Caco-2 (cell line): ENCODE results near the gene CORO2A. TPM values are rescaled to one million over a fixed set of nuclear protein-coding genes. Genes with fewer than 3 reads are reported as not detected.

ENCODE experiments used
- BruUV-seq: library from RNA; stranded (reverse); fragments of 400-500 nt; replicated peaks from 2 replicates; lab custom pipeline; 2021; lab: Mats Ljungman, UMichigan
- CTCF ChIA-PET: fragments of 300-600 bp; sonication (Branson Sonifier 250); formaldehyde crosslinking; loops from one replicate; lab custom pipeline; 2022; ENCODE audit warnings: antibody characterized with exemption; lab: Charles Lee
- POLR2A ChIA-PET: fragments of 300-600 bp; sonication (Branson Sonifier 250); formaldehyde crosslinking; loops from one replicate; lab custom pipeline; 2022; ENCODE audit warnings: antibody characterized with exemption; lab: Charles Lee
- DNase-seq, 2 experiments: peaks; one replicate each; pipeline versions ENCODE4 v3.0.0 to v3.0.0-alpha.2; 2020 to 2022
- H3K27me3 ChIP-seq: replicated peaks from 2 replicates; pipeline ENCODE4 v1.6.0; 2011; ENCODE audit warnings: low read length; ENCODE audit not compliant: control insufficient read depth, insufficient read depth
- H3K36me3 ChIP-seq: 2 replicates; pipeline ENCODE4 v1.5.1; 2011; ENCODE audit warnings: low read length; ENCODE audit not compliant: control insufficient read depth, insufficient read depth
- H3K4me1 ChIP-seq: fragments of 250-450 bp; sonication (Bioruptor Pico); 2 replicates; pipeline ENCODE4 v1.5.1; 2020; ENCODE audit warnings: mild to moderate bottlenecking
- H3K4me3 ChIP-seq: 2 replicates; pipeline ENCODE4 v1.5.1; 2011; ENCODE audit warnings: low read depth, mild to moderate bottlenecking, control low read depth, low read length
- H3K9me3 ChIP-seq: fragments of 250-450 bp; sonication (Bioruptor Pico); 2 replicates; pipeline ENCODE4 v1.5.1; 2020; ENCODE audit warnings: mild to moderate bottlenecking, moderate library complexity
- H3K27ac Mint-ChIP-seq: one replicate; pipeline ENCODE4 v1.8.0; 2022; ENCODE audit warnings: mixed read lengths; ENCODE audit not compliant: unreplicated experiment
- H3K27me3 Mint-ChIP-seq: one replicate; pipeline ENCODE4 v1.8.0; 2022; ENCODE audit warnings: mixed read lengths; ENCODE audit not compliant: insufficient read depth, unreplicated experiment
- H3K36me3 Mint-ChIP-seq: one replicate; pipeline ENCODE4 v1.8.0; 2022; ENCODE audit warnings: mild to moderate bottlenecking, mixed read lengths; ENCODE audit not compliant: insufficient read depth, unreplicated experiment
- H3K4me1 Mint-ChIP-seq: one replicate; pipeline ENCODE4 v1.8.0; 2022; ENCODE audit warnings: low read depth, mixed read lengths; ENCODE audit not compliant: unreplicated experiment
- H3K4me3 Mint-ChIP-seq: one replicate; pipeline ENCODE4 v1.8.0; 2022; ENCODE audit warnings: mild to moderate bottlenecking, moderate library complexity, mixed read lengths; ENCODE audit not compliant: unreplicated experiment
- H3K9me3 Mint-ChIP-seq: one replicate; pipeline ENCODE4 v1.8.0; 2022; ENCODE audit warnings: mixed read lengths; ENCODE audit not compliant: unreplicated experiment
- intact Hi-C: fragments of 100-400 bp; cut with micrococcal nuclease; formaldehyde crosslinking; loops from one replicate; pipeline ENCODE4 v1.10.0; 2022; ENCODE audit not compliant: unreplicated experiment
- total RNA-seq: library from RNA; stranded (reverse); gene quantifications from 2 replicates; pipeline ENCODE4 v1.2.3, GENCODE V29; 2022
- TF ChIP-seq, protein P1 (sequence below), 2 experiments: fragments of 200-600 bp in 1 of 2; IDR thresholded peaks; 1 replicate in 1 of 2; 2 replicates in 1 of 2; pipeline versions ENCODE4 v1.5.1 to v1.8.0; 2011 to 2022; ENCODE audit warnings: antibody characterized with exemption in 1 of 2, control low read depth in 1 of 2, inconsistent platforms in 1 of 2, low read depth in 1 of 2, low read length in 1 of 2, mild to moderate bottlenecking in 1 of 2, moderate library complexity in 1 of 2; ENCODE audit not compliant: insufficient read depth in 1 of 2, severe bottlenecking in 1 of 2, unreplicated experiment in 1 of 2

The CORO2A gene
- total RNA-seq, 1 experiment from 2014 or later, result 18.9 TPM

DNA sequence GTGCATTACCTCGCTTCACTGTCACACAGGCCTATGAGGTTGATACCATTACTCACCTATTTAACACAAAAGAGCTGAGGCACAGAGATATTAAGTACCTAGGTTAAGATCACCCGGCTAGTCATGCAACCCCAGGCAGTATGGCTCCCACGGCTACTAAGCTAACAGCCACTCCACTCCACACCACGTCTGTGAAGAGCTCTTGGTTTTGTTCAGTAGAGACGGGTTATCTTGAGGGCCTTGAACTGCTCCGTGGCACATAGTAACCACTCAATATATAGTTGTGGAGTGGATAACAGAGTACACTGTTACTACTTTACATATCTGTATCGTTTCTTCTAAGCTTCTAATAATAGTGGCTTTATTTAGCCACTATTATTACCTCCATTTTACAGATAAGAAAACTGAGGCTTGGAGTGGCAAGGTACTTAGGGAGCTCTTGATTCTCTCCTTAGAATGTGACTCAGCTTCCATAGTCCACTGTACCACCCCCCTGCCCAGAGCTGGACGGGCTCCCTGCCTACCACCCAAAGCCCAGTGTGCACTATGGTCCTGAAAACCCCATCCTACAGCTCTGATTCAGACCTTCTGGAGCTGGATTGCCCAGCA is 1.0 kb upstream of the CORO2A start:
- Mint-ChIP-seq H3K4me1 (peaks cover 22% of the 10 kb centered on the region), H3K9me3 (no peaks in the 10 kb centered on the region), H3K4me3 (peak overlapping the region; percentile 81), H3K36me3 (peaks cover 7% of the 10 kb centered on the region), H3K27ac (peak overlapping the region; percentile 67), H3K27me3 (no peaks in the 10 kb centered on the region)
- no peaks in the 10 kb centered on the region for H3K27me3 ChIP-seq
- DNase-seq, result no peak
- intact Hi-C loops, result loop anchor here (1.0 to 2.0 kb wide), 3 partner anchors 23 to 119 kb away; partner anchors contain the start of gene TRIM14
- peak overlapping the region; percentile 69 for H3K4me3 ChIP-seq
- no peaks in the 10 kb centered on the region for H3K36me3 ChIP-seq
- ChIA-PET CTCF (interaction anchor here (0.7 to 1.4 kb wide), 7 partner anchors 10 to 120 kb away, joined by 3 to 10 read pairs (median 3); partner anchors contain the start of genes TBC1D2 and TRIM14), POLR2A (interaction anchor here (0.5 kb wide), 1 partner anchor 271 kb away, joined by 10 read pairs; no protein-coding TSS in a partner anchor)
- TSS peak; percentile 61 for BruUV-seq
- no peaks in the 10 kb centered on the region for H3K9me3 ChIP-seq
- TF ChIP-seq, protein P1, sequence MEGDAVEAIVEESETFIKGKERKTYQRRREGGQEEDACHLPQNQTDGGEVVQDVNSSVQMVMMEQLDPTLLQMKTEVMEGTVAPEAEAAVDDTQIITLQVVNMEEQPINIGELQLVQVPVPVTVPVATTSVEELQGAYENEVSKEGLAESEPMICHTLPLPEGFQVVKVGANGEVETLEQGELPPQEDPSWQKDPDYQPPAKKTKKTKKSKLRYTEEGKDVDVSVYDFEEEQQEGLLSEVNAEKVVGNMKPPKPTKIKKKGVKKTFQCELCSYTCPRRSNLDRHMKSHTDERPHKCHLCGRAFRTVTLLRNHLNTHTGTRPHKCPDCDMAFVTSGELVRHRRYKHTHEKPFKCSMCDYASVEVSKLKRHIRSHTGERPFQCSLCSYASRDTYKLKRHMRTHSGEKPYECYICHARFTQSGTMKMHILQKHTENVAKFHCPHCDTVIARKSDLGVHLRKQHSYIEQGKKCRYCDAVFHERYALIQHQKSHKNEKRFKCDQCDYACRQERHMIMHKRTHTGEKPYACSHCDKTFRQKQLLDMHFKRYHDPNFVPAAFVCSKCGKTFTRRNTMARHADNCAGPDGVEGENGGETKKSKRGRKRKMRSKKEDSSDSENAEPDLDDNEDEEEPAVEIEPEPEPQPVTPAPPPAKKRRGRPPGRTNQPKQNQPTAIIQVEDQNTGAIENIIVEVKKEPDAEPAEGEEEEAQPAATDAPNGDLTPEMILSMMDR (IDR thresholded peaks at IDR 0.05; ENCODE audit: insufficient read depth in 1 of 2, low read depth in 1 of 2, low read length in 1 of 2, severe bottlenecking in 1 of 2, unreplicated experiment in 1 of 2), result no peak
- H3K4me1 ChIP-seq, result peaks cover 25% of the 10 kb centered on the region

DNA sequence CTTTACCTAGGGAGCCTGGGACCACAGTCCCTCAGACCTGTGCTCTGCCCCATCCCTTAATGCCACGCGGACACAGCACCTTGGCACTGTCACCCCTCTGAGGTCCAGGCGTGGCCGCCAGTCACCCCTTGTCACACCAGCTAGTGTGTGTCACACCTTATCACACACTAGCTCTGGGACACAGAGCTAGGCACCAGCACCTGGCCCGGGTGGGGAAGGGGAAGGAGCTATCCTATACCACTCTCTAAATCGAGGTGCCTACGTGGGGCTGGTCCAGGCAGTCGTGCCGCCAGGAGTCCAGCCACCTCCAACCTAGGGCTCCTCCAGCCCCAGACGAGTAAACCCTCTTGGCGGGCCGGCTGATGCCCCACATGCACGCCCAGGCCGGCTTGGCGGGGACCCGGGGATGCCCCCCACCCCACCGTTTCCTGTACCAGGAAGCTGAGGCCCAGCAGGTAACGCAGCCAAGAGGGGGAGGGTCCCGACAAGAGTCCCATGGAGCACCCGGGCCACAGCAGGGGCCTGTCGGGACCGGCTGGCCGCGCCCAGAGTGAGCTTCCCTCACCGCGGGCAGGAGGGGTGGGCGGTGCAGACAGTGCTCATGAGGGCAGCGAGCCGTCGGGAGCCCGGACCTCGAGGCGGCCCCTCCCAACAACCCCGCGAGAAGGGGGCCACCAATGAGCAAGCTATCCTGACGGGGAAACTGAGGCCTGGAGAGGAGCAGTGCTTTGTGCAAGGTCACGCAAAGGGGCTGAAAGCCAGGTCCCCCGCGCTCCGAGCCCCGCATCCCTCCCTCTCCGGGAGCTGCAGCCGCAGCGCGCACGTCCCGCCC is 550 bp downstream of the CORO2A start:
- Mint-ChIP-seq H3K36me3 (peaks cover 17% of the 10 kb centered on the region), H3K9me3 (no peaks in the 10 kb centered on the region), H3K4me1 (peaks cover 29% of the 10 kb centered on the region), H3K4me3 (peak overlapping the region; percentile 81), H3K27me3 (no peaks in the 10 kb centered on the region), H3K27ac (no peak overlapping the region)
- POLR2A ChIA-PET, result interaction anchor here (0.7 to 1.6 kb wide), 3 partner anchors 15 to 559 kb away, joined by 5 to 8 read pairs (median 8); partner anchors contain the start of genes NCBP1, TRIM14 and TSTD2
- DNase-seq, result peak in 1 of 2 experiments; percentile 66
- peaks cover 25% of the 10 kb centered on the region for H3K4me1 ChIP-seq
- intact Hi-C loops, result loop anchor here (2.0 kb wide), 2 partner anchors 25 to 117 kb away; no protein-coding TSS in a partner anchor
- no peaks in the 10 kb centered on the region for H3K9me3 ChIP-seq
- CTCF ChIA-PET, result interaction anchor here (0.5 to 1.6 kb wide), 5 partner anchors 15 to 250 kb away, joined by 3 to 8 read pairs (median 4); partner anchors contain the start of gene TRIM14
- TF ChIP-seq, protein P1 (IDR thresholded peaks at IDR 0.05; ENCODE audit: insufficient read depth in 1 of 2, low read depth in 1 of 2, low read length in 1 of 2, severe bottlenecking in 1 of 2, unreplicated experiment in 1 of 2), result no peak
- no TSS peak for BruUV-seq
- no peaks in the 10 kb centered on the region for H3K27me3 ChIP-seq
- H3K4me3 ChIP-seq, result peak overlapping the region; percentile 69
- no peaks in the 10 kb centered on the region for H3K36me3 ChIP-seq

DNA sequence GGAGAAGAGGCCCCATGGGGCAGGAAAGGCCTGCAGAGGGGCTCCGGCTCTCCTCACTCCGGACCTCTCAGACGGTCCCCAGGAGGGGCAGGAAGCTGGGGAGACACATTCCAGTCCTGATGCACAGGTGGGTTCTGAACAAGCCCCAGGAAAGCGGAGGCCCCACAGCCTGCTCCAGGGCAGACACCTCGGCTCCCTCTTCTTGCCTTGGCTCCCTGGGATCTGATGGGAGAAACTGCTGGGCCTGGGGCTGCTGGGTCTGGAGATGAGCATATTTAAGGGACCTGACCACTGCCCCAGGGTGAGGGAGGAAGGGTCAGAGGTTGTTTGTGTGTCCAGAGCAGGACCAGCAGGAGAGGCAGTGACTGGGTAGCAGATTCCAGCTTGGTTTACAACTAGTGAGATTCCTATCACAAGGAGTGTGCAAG is 1.2 kb downstream of the CORO2A start:
- peak; percentile 17 to 58 for DNase-seq
- H3K9me3 ChIP-seq, result no peaks in the 10 kb centered on the region
- no peaks in the 10 kb centered on the region for H3K27me3 Mint-ChIP-seq
- TF ChIP-seq, protein P1 (IDR thresholded peaks at IDR 0.05; ENCODE audit: insufficient read depth in 1 of 2, low read depth in 1 of 2, low read length in 1 of 2, severe bottlenecking in 1 of 2, unreplicated experiment in 1 of 2), result no peak
- ChIA-PET POLR2A (interaction anchor here (1.6 kb wide), 1 partner anchor 72 kb away, joined by 8 read pairs; the partner anchor contains the start of gene TRIM14), CTCF (interaction anchor here (1.1 to 1.6 kb wide), 3 partner anchors 15 to 73 kb away, joined by 3 to 8 read pairs (median 3); partner anchors contain the start of gene TRIM14)
- intact Hi-C loops, result no loop called here
- no peaks in the 10 kb centered on the region for H3K36me3 ChIP-seq
- H3K27me3 ChIP-seq, result no peaks in the 10 kb centered on the region
- H3K9me3 Mint-ChIP-seq, result no peaks in the 10 kb centered on the region
- peak overlapping the region; percentile 63 for H3K27ac Mint-ChIP-seq
- BruUV-seq, result no TSS peak
- peaks cover 29% of the 10 kb centered on the region for H3K4me1 Mint-ChIP-seq
- H3K4me3 Mint-ChIP-seq, result peak overlapping the region; percentile 81
- H3K4me1 ChIP-seq, result peaks cover 25% of the 10 kb centered on the region
- H3K36me3 Mint-ChIP-seq, result peaks cover 17% of the 10 kb centered on the region
- H3K4me3 ChIP-seq, result peak overlapping the region; percentile 69
